ENCODE measurements around the gene UPP1.

DNA sequence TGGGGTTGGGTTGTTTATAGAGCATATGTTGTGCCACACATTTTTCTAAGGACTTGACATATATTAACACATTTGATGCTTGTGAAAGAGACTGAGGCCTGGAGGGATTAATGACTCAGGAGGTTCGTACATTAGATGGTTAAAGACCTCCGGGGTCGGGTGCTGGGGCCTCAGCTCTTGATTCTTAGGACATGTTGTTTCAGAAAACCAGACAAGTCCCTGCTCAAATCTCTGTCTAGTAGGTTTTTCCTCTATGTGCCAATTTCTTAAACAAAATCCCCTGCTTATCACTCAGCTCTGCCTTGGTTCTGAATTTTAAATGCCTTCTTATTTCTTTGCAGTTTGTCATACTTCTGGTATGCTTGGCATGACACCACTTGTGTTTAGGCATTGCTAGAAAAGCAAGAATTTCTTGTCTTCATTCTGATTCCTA, 5.8 kb downstream of the UPP1 start:
- TF ChIP-seq, protein P1, sequence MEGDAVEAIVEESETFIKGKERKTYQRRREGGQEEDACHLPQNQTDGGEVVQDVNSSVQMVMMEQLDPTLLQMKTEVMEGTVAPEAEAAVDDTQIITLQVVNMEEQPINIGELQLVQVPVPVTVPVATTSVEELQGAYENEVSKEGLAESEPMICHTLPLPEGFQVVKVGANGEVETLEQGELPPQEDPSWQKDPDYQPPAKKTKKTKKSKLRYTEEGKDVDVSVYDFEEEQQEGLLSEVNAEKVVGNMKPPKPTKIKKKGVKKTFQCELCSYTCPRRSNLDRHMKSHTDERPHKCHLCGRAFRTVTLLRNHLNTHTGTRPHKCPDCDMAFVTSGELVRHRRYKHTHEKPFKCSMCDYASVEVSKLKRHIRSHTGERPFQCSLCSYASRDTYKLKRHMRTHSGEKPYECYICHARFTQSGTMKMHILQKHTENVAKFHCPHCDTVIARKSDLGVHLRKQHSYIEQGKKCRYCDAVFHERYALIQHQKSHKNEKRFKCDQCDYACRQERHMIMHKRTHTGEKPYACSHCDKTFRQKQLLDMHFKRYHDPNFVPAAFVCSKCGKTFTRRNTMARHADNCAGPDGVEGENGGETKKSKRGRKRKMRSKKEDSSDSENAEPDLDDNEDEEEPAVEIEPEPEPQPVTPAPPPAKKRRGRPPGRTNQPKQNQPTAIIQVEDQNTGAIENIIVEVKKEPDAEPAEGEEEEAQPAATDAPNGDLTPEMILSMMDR (IDR thresholded peaks at IDR 0.05) = no peak
- TF ChIP-seq EZH2 (IDR thresholded peaks at IDR 0.05; ENCODE audit: borderline replicate concordance, insufficient read depth, low read depth, low read length, poor library complexity, severe bottlenecking) = no peak

All from B cell (primary cell).